Smooth muscle cell (in vitro differentiated cells): ENCODE measurements around the gene PAPPA. TPM values are rescaled to one million over a fixed set of nuclear protein-coding genes. Genes with fewer than 3 reads are reported as not detected.

Source experiments
- DNase-seq: peaks from one replicate; lab custom pipeline; 2025; ENCODE audit not compliant: unreplicated experiment; lab: John Stamatoyannopoulos, UW
- H2AFZ ChIP-seq: fragments of 200-600 bp; sonication (generic); 2 replicates; pipeline ENCODE4 v1.6.0; 2016; ENCODE audit warnings: antibody characterized with exemption, low read depth, mild to moderate bottlenecking
- H3F3A ChIP-seq: fragments of 200-600 bp; sonication (generic); 2 replicates; pipeline ENCODE4 v1.6.0; 2017; ENCODE audit warnings: antibody characterized with exemption, low read depth
- H3K27ac ChIP-seq: fragments of 200-600 bp; sonication (generic); 2 replicates; pipeline ENCODE4 v1.5.1; 2016; ENCODE audit warnings: low read depth, mild to moderate bottlenecking
- H3K27me3 ChIP-seq: fragments of 200-600 bp; sonication (generic); 2 replicates; pipeline ENCODE4 v1.6.1; 2016; ENCODE audit warnings: low read depth, mild to moderate bottlenecking
- H3K36me3 ChIP-seq: fragments of 200-600 bp; sonication (generic); 2 replicates; pipeline ENCODE4 v1.5.1; 2016; ENCODE audit warnings: low read depth
- H3K4me1 ChIP-seq: fragments of 200-600 bp; sonication (generic); 2 replicates; pipeline ENCODE4 v1.5.1; 2016; ENCODE audit warnings: low read depth
- H3K4me2 ChIP-seq: fragments of 200-600 bp; sonication (generic); 2 replicates; pipeline ENCODE4 v1.6.0; 2016; ENCODE audit warnings: mild to moderate bottlenecking
- H3K4me3 ChIP-seq: fragments of 200-600 bp; sonication (generic); 2 replicates; pipeline ENCODE4 v1.5.1; 2016; ENCODE audit warnings: mild to moderate bottlenecking
- H3K79me2 ChIP-seq: fragments of 200-600 bp; sonication (generic); 2 replicates; pipeline ENCODE4 v1.6.0; 2016; ENCODE audit warnings: low read depth, mild to moderate bottlenecking
- H3K9ac ChIP-seq: fragments of 200-600 bp; sonication (generic); 2 replicates; pipeline ENCODE4 v1.6.0; 2016; ENCODE audit warnings: low read depth
- H3K9me3 ChIP-seq: fragments of 200-600 bp; sonication (generic); replicated peaks from 2 replicates; pipeline ENCODE4 v1.5.1; 2016; ENCODE audit warnings: low read depth
- H4K20me1 ChIP-seq: fragments of 200-600 bp; sonication (generic); 2 replicates; pipeline ENCODE4 v1.6.0; 2016; ENCODE audit warnings: low read depth
- CTCF ChIP-seq: fragments of 200-600 bp; sonication (generic); IDR thresholded peaks from 2 replicates; pipeline ENCODE4 v1.5.1; 2017; ENCODE audit warnings: borderline replicate concordance, mild to moderate bottlenecking, antibody characterized with exemption; ENCODE audit not compliant: insufficient read depth, poor library complexity, severe bottlenecking
- WGBS: methylation state at CpG from one replicate; pipeline ENCODE4 v1.1.7; 2016; ENCODE audit warnings: low lambda C conversion rate; 5-methylcytosine and 5-hydroxymethylcytosine counted together
- polyA plus RNA-seq: library from polyadenylated mRNA; unstranded; fragments of >200 nt; fragmentation: Nextera tagmentation; extraction: Ambion mirVana; gene quantifications from 2 replicates; pipeline ENCODE4 v1.2.1, GENCODE V29; 2016
- total RNA-seq: library from RNA; depleted of rRNA; stranded (reverse); fragments of >200 nt; gene quantifications from 2 replicates; pipeline ENCODE4 v1.2.3, GENCODE V29; 2014

PAPPA gene
- total and polyA plus RNA-seq, 2 experiments from 2014 or later: 27.7 to 114 TPM

GRCh38 chr9:116405321-116405720 is 251.7 kb downstream of the PAPPA start:
- Histone ChIP-seq H3K4me2 (no peak overlapping the region), H4K20me1 (no peaks in the 10 kb centered on the region), H2AFZ (no peak overlapping the region), H3K9me3 (no peaks in the 10 kb centered on the region), H3F3A (no peaks in the 10 kb centered on the region), H3K27me3 (no peaks in the 10 kb centered on the region), H3K79me2 (no peaks in the 10 kb centered on the region), H3K4me1 (no peaks in the 10 kb centered on the region), H3K4me3 (no peak overlapping the region), H3K9ac (no peak overlapping the region), H3K27ac (no peak overlapping the region), H3K36me3 (no peaks in the 10 kb centered on the region)
- no peak for DNase-seq
- no peak for TF ChIP-seq CTCF
- WGBS: 87% methylated on average over 1 of the region's 1 CpG

GRCh38 chr9:116406469-116406868 is 252.9 kb downstream of the PAPPA start:
- no peaks in the 10 kb centered on the region for H3F3A ChIP-seq
- H3K4me2 ChIP-seq: no peak overlapping the region
- H3K9me3 ChIP-seq: no peaks in the 10 kb centered on the region
- no peaks in the 10 kb centered on the region for H3K4me1 ChIP-seq
- no peak overlapping the region for H2AFZ ChIP-seq
- 16% methylated on average over 2 of the region's 2 CpGs for WGBS
- H3K79me2 ChIP-seq: no peaks in the 10 kb centered on the region
- no peak overlapping the region for H3K9ac ChIP-seq
- H4K20me1 ChIP-seq: no peaks in the 10 kb centered on the region
- H3K36me3 ChIP-seq: no peaks in the 10 kb centered on the region
- H3K27me3 ChIP-seq: no peaks in the 10 kb centered on the region
- TF ChIP-seq CTCF: no peak
- no peak overlapping the region for H3K27ac ChIP-seq
- no peak overlapping the region for H3K4me3 ChIP-seq
- no peak for DNase-seq

- Histone ChIP-seq H3K9me3 (no peaks in the 10 kb centered on the region), H3F3A (no peaks in the 10 kb centered on the region), H3K4me3 (no peak overlapping the region), H2AFZ (no peak overlapping the region), H3K36me3 (no peaks in the 10 kb centered on the region), H3K79me2 (no peaks in the 10 kb centered on the region), H3K27me3 (no peaks in the 10 kb centered on the region), H3K4me1 (no peaks in the 10 kb centered on the region), H3K4me2 (no peak overlapping the region), H3K27ac (no peak overlapping the region), H3K9ac (no peak overlapping the region), H4K20me1 (no peaks in the 10 kb centered on the region)
- DNase-seq: no peak
- TF ChIP-seq CTCF: no peak
- 94% methylated on average over 2 of the region's 2 CpGs for WGBS
These were observed 255.5 kb downstream of the PAPPA start for GRCh38 chr9:116409129-116409528.

- no peak overlapping the region for H3K9ac ChIP-seq
- DNase-seq: no peak
- no peaks in the 10 kb centered on the region for H3K79me2 ChIP-seq
- H3K27ac ChIP-seq: no peak overlapping the region
- H3K27me3 ChIP-seq: no peaks in the 10 kb centered on the region
- TF ChIP-seq CTCF: no peak
- H3K9me3 ChIP-seq: no peaks in the 10 kb centered on the region
- H3K4me2 ChIP-seq: no peak overlapping the region
- H4K20me1 ChIP-seq: no peaks in the 10 kb centered on the region
- H2AFZ ChIP-seq: no peak overlapping the region
- H3F3A ChIP-seq: no peaks in the 10 kb centered on the region
- no peak overlapping the region for H3K4me3 ChIP-seq
- no peaks in the 10 kb centered on the region for H3K4me1 ChIP-seq
- no peaks in the 10 kb centered on the region for H3K36me3 ChIP-seq
- WGBS: 90% methylated on average over 6 of the region's 6 CpGs
These were observed 256.0 kb downstream of the PAPPA start for GRCh38 chr9:116409638-116410037.
